Natural killer cell (primary cell): ENCODE results near the gene GRAP. TPM values are rescaled to one million over a fixed set of nuclear protein-coding genes. Genes with fewer than 3 reads are reported as not detected.

Experiments
- ATAC-seq, 3 donors: fragments of 150-1000 bp in 2 of 3; fragments of 200-7000 bp in 1 of 3; cut with Tn5 transposase; 1 replicate in 1 of 3; 2 replicates in 2 of 3; pipeline ENCODE4 v1.10.0; 2021; ENCODE audit warnings: mild to moderate bottlenecking in 2 of 3, moderate library complexity in 2 of 3
- DNase-seq, 2 donors: peaks; one replicate each; pipeline versions ENCODE4 v3.0.0 to v3.0.0-alpha.2; 2013 to 2021; ENCODE audit warnings: mixed read lengths in 1 of 2
- H3K27ac ChIP-seq: one replicate; pipeline ENCODE4 v1.5.1; 2013; ENCODE audit warnings: mild to moderate bottlenecking, low read length
- H3K27me3 ChIP-seq: one replicate; pipeline ENCODE4 v1.6.1; 2013; ENCODE audit warnings: low read length; ENCODE audit not compliant: control insufficient read depth, insufficient read depth
- H3K36me3 ChIP-seq: one replicate; pipeline ENCODE4 v1.6.1; 2013; ENCODE audit warnings: low read length; ENCODE audit not compliant: control insufficient read depth, insufficient read depth
- H3K4me1 ChIP-seq: one replicate; pipeline ENCODE4 v1.6.1; 2013; ENCODE audit warnings: low read length; ENCODE audit not compliant: control insufficient read depth, insufficient read depth
- H3K4me3 ChIP-seq: one replicate; pipeline ENCODE4 v1.5.1; 2013; ENCODE audit warnings: low read length
- H3K9me3 ChIP-seq: one replicate; pipeline ENCODE4 v1.6.1; 2013; ENCODE audit warnings: low read length; ENCODE audit not compliant: control insufficient read depth, insufficient read depth
- H3K27ac Mint-ChIP-seq, 2 donors: one replicate each; pipeline ENCODE4 v1.8.0; 2022; ENCODE audit warnings: mild to moderate bottlenecking in 2 of 2, mixed read lengths in 2 of 2, moderate library complexity in 1 of 2
- H3K27me3 Mint-ChIP-seq, 2 donors: one replicate each; pipeline ENCODE4 v1.8.0; 2022; ENCODE audit warnings: low read depth in 2 of 2, mixed read lengths in 2 of 2
- H3K36me3 Mint-ChIP-seq: one replicate; pipeline ENCODE4 v1.8.0; 2022; ENCODE audit warnings: mixed read lengths
- H3K4me1 Mint-ChIP-seq, 2 donors: one replicate each; pipeline ENCODE4 v1.8.0; 2022; ENCODE audit warnings: mixed read lengths in 2 of 2
- H3K4me3 Mint-ChIP-seq: one replicate; pipeline ENCODE4 v1.8.0; 2022; ENCODE audit warnings: mild to moderate bottlenecking, moderate library complexity, mixed read lengths
- H3K9me3 Mint-ChIP-seq, 2 donors: one replicate each; pipeline ENCODE4 v1.8.0; 2022; ENCODE audit warnings: mixed read lengths in 2 of 2
- WGBS: methylation state at CpG from one replicate; pipeline ENCODE4 v1.1.7; 2013; ENCODE audit warnings: missing lambda C conversion rate; ENCODE audit not compliant: insufficient coverage; 5-methylcytosine and 5-hydroxymethylcytosine counted together
- intact Hi-C: fragments of 100-400 bp; cut with micrococcal nuclease; formaldehyde crosslinking; loops from one replicate; pipeline ENCODE4 v1.14.2; 2022
- total RNA-seq, 4 donors: library from RNA; stranded (reverse); fragments of 120-200 nt in 1 of 4; gene quantifications; one replicate each; pipeline versions ENCODE4 v1.2.3 to v1.2.4, GENCODE V29; 2013 to 2022
- TF ChIP-seq, protein P1 (sequence below): fragments of 200-600 bp; IDR thresholded peaks from one replicate; pipeline ENCODE4 v1.8.0; 2022; ENCODE audit warnings: antibody characterized with exemption

The GRAP gene
- total RNA-seq, 3 donors from 2014 or later (not counting 1 experiment from before 2014, with no cell fraction given): 5.6 to 11.3 (median 7.1) TPM

GRCh38 chr17:18999911-19000310, 46.8 kb downstream of the GRAP start:
- TF ChIP-seq, protein P1, sequence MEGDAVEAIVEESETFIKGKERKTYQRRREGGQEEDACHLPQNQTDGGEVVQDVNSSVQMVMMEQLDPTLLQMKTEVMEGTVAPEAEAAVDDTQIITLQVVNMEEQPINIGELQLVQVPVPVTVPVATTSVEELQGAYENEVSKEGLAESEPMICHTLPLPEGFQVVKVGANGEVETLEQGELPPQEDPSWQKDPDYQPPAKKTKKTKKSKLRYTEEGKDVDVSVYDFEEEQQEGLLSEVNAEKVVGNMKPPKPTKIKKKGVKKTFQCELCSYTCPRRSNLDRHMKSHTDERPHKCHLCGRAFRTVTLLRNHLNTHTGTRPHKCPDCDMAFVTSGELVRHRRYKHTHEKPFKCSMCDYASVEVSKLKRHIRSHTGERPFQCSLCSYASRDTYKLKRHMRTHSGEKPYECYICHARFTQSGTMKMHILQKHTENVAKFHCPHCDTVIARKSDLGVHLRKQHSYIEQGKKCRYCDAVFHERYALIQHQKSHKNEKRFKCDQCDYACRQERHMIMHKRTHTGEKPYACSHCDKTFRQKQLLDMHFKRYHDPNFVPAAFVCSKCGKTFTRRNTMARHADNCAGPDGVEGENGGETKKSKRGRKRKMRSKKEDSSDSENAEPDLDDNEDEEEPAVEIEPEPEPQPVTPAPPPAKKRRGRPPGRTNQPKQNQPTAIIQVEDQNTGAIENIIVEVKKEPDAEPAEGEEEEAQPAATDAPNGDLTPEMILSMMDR: no peak
- Mint-ChIP-seq H3K9me3 (peaks cover 0 to 4% of the 10 kb centered on the region in 2 donors), H3K36me3 (no peaks in the 10 kb centered on the region), H3K27ac (no peak overlapping the region), H3K27me3 (peaks cover 0 to 2% of the 10 kb centered on the region in 2 donors), H3K4me3 (no peak overlapping the region), H3K4me1 (peaks cover 11 to 18% of the 10 kb centered on the region in 2 donors)
- WGBS: 88% methylated on average over 6 of the region's 6 CpGs
- peaks cover 2% of the 10 kb centered on the region for H3K27me3 ChIP-seq
- DNase-seq (no peak), ATAC-seq (no peak)
- H3K9me3 ChIP-seq: no peaks in the 10 kb centered on the region
- intact Hi-C loops: no loop called here
- no peaks in the 10 kb centered on the region for H3K36me3 ChIP-seq
- peaks cover 31% of the 10 kb centered on the region for H3K4me1 ChIP-seq
- no peak overlapping the region for H3K4me3 ChIP-seq
- no peak overlapping the region for H3K27ac ChIP-seq

- Histone ChIP-seq H3K9me3 (no peaks in the 10 kb centered on the region), H3K4me3 (no peak overlapping the region), H3K27ac (no peak overlapping the region), H3K4me1 (peaks cover 29% of the 10 kb centered on the region), H3K27me3 (peaks cover 2% of the 10 kb centered on the region), H3K36me3 (no peaks in the 10 kb centered on the region)
- no peak for DNase-seq
- H3K4me1 Mint-ChIP-seq: peaks cover 11 to 18% of the 10 kb centered on the region in 2 donors
- WGBS: 93% methylated on average over 8 of the region's 8 CpGs
- TF ChIP-seq, protein P1: no peak
- peaks cover 0 to 2% of the 10 kb centered on the region in 2 donors for H3K27me3 Mint-ChIP-seq
- intact Hi-C loops: no loop called here
- no peak for ATAC-seq
- no peak overlapping the region for H3K4me3 Mint-ChIP-seq
- H3K36me3 Mint-ChIP-seq: no peaks in the 10 kb centered on the region
- peaks cover 0 to 4% of the 10 kb centered on the region in 2 donors for H3K9me3 Mint-ChIP-seq
- no peak overlapping the region for H3K27ac Mint-ChIP-seq
These were observed 47.4 kb downstream of the GRAP start for GRCh38 chr17:18999394-18999793.

GRCh38 chr17:18997650-18998196, 49.0 kb downstream of the GRAP start:
- peaks cover 0 to 4% of the 10 kb centered on the region in 2 donors for H3K9me3 Mint-ChIP-seq

More at GRCh38 chr17:18997650-18998196, 49.0 kb downstream of the GRAP start:
- Histone ChIP-seq H3K27ac (no peak overlapping the region), H3K36me3 (no peaks in the 10 kb centered on the region), H3K9me3 (no peaks in the 10 kb centered on the region), H3K4me3 (no peak overlapping the region), H3K27me3 (no peaks in the 10 kb centered on the region), H3K4me1 (peaks cover 29% of the 10 kb centered on the region)
- peaks cover 0 to 5% of the 10 kb centered on the region in 2 donors for H3K27me3 Mint-ChIP-seq
- intact Hi-C loops: no loop called here
- no peak overlapping the region for H3K27ac Mint-ChIP-seq
- TF ChIP-seq, protein P1: no peak
- 93% methylated on average over 4 of the region's 6 CpGs for WGBS
- no peaks in the 10 kb centered on the region for H3K36me3 Mint-ChIP-seq
- H3K4me1 Mint-ChIP-seq: peaks cover 24 to 25% of the 10 kb centered on the region in 2 donors
- no peak overlapping the region for H3K4me3 Mint-ChIP-seq
- DNase-seq (no peak), ATAC-seq (no peak)
